ENCODE results near the gene CYP4V2. TPM values are rescaled to one million over a fixed set of nuclear protein-coding genes. Genes with fewer than 3 reads are reported as not detected.

The CYP4V2 gene
- total RNA-seq, 1 donor from 2014 or later = 5.7 TPM

- Histone ChIP-seq H3K4me1 (ENCODE audit: control insufficient read depth in 3 of 3, insufficient read depth in 3 of 3, low read length in 3 of 3) (no peaks in the 10 kb centered on the region), H3K4me3 (ENCODE audit: low read length in 3 of 3) (no peak overlapping the region), H3K27ac (ENCODE audit: low read depth, low read length) (no peak overlapping the region), H3K27me3 (ENCODE audit: control insufficient read depth in 3 of 3, insufficient read depth in 3 of 3, low read length in 3 of 3) (no peaks in the 10 kb centered on the region), H3K9ac (ENCODE audit: low read depth in 1 of 3, low read length in 3 of 3) (no peak overlapping the region), H3K36me3 (ENCODE audit: control insufficient read depth in 3 of 3, insufficient read depth in 3 of 3, low read length in 3 of 3) (peaks cover 0 to 19% (median 13%) of the 10 kb centered on the region in 3 donors), H3K9me3 (ENCODE audit: control insufficient read depth in 3 of 3, low read length in 3 of 3) (no peaks in the 10 kb centered on the region)
These were observed 33.1 kb upstream of the CYP4V2 start for GRCh38 chr4:186158021-186158813.

DNA sequence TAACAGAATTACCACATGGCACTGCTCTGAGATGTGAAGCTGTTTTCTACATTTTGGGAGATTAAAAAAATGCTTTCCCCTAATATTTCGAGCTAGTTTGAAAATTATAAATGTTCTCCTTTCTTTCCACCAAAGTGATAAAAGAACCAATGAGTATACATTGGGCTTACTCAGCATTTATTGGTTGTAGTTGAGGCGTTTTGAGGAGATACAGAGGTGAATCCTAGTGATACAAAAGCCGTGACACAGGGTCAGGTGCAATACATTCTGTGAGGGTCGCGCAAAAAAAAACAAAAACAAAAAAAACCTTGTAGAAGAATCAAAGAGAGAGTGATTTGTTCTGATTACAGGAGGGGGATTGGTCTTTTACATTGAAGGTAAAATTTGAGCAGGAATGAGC lies 32.4 kb upstream of the CYP4V2 start:
- no peaks in the 10 kb centered on the region for H3K27me3 ChIP-seq (ENCODE audit: control insufficient read depth in 3 of 3, insufficient read depth in 3 of 3, low read length in 3 of 3)
- no peaks in the 10 kb centered on the region for H3K9me3 ChIP-seq (ENCODE audit: control insufficient read depth in 3 of 3, low read length in 3 of 3)
- no peak overlapping the region for H3K4me3 ChIP-seq (ENCODE audit: low read length in 3 of 3)
- H3K4me1 ChIP-seq (ENCODE audit: control insufficient read depth in 3 of 3, insufficient read depth in 3 of 3, low read length in 3 of 3) = no peaks in the 10 kb centered on the region
- peaks cover 0 to 13% (median 13%) of the 10 kb centered on the region in 3 donors for H3K36me3 ChIP-seq (ENCODE audit: control insufficient read depth in 3 of 3, insufficient read depth in 3 of 3, low read length in 3 of 3)
- H3K27ac ChIP-seq (ENCODE audit: low read depth, low read length) = no peak overlapping the region
- H3K9ac ChIP-seq (ENCODE audit: low read depth in 1 of 3, low read length in 3 of 3) = no peak overlapping the region

- Histone ChIP-seq H3K4me1 (ENCODE audit: control insufficient read depth in 3 of 3, insufficient read depth in 3 of 3, low read length in 3 of 3) (no peaks in the 10 kb centered on the region), H3K9me3 (ENCODE audit: control insufficient read depth in 3 of 3, low read length in 3 of 3) (no peaks in the 10 kb centered on the region), H3K36me3 (ENCODE audit: control insufficient read depth in 3 of 3, insufficient read depth in 3 of 3, low read length in 3 of 3) (peaks cover 0 to 13% (median 11%) of the 10 kb centered on the region in 3 donors), H3K4me3 (ENCODE audit: low read length in 3 of 3) (no peak overlapping the region), H3K27ac (ENCODE audit: low read depth, low read length) (no peak overlapping the region), H3K9ac (ENCODE audit: low read depth in 1 of 3, low read length in 3 of 3) (no peak overlapping the region), H3K27me3 (ENCODE audit: control insufficient read depth in 3 of 3, insufficient read depth in 3 of 3, low read length in 3 of 3) (no peaks in the 10 kb centered on the region)
These were observed 31.8 kb upstream of the CYP4V2 start for GRCh38 chr4:186159613-186160012.

GRCh38 chr4:186161138-186161537 lies 30.2 kb upstream of the CYP4V2 start:
- Histone ChIP-seq H3K9ac (ENCODE audit: low read depth in 1 of 3, low read length in 3 of 3) (no peak overlapping the region), H3K27ac (ENCODE audit: low read depth, low read length) (no peak overlapping the region), H3K9me3 (ENCODE audit: control insufficient read depth in 3 of 3, low read length in 3 of 3) (no peaks in the 10 kb centered on the region), H3K36me3 (ENCODE audit: control insufficient read depth in 3 of 3, insufficient read depth in 3 of 3, low read length in 3 of 3) (peaks cover 0 to 11% (median 11%) of the 10 kb centered on the region in 3 donors), H3K27me3 (ENCODE audit: control insufficient read depth in 3 of 3, insufficient read depth in 3 of 3, low read length in 3 of 3) (no peaks in the 10 kb centered on the region), H3K4me1 (ENCODE audit: control insufficient read depth in 3 of 3, insufficient read depth in 3 of 3, low read length in 3 of 3) (no peaks in the 10 kb centered on the region), H3K4me3 (ENCODE audit: low read length in 3 of 3) (no peak overlapping the region)

DNA sequence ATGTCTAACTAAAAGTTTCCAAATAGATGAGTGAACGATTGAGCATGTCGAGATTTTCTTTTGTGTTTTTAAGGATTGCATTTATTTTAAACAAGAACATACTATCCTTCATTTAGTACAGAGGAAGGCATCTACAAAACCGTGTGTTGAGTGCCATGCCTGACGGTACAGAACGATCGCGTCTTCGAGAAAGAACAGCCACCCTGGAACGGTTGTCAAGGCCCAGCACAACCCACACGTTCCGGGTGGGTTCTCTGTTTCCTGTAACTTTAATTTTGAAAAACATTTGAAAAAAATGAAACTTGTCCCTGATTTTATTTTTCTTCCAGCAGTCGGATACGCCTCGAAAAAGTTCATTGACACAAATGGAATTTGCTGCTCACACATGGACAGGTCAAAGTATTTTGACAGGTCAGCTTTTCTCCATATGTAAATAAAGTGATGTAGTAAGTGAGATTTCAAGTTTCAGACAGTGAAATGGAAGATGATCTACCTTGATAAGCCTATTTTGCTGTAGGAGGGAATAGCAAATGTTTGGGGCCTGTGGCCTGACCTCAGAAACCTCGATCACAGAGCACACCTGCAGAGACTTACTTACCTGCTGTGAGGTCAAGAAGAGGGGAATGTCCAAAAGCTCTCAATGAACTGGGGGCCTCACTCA lies 24.4 kb upstream of the CYP4V2 start:
- Histone ChIP-seq H3K36me3 (ENCODE audit: control insufficient read depth in 3 of 3, insufficient read depth in 3 of 3, low read length in 3 of 3) (no peaks in the 10 kb centered on the region), H3K4me1 (ENCODE audit: control insufficient read depth in 3 of 3, insufficient read depth in 3 of 3, low read length in 3 of 3) (no peaks in the 10 kb centered on the region), H3K27ac (ENCODE audit: low read depth, low read length) (no peak overlapping the region), H3K9ac (ENCODE audit: low read depth in 1 of 3, low read length in 3 of 3) (no peak overlapping the region), H3K4me3 (ENCODE audit: low read length in 3 of 3) (no peak overlapping the region), H3K9me3 (ENCODE audit: control insufficient read depth in 3 of 3, low read length in 3 of 3) (no peaks in the 10 kb centered on the region), H3K27me3 (ENCODE audit: control insufficient read depth in 3 of 3, insufficient read depth in 3 of 3, low read length in 3 of 3) (no peaks in the 10 kb centered on the region)

DNA sequence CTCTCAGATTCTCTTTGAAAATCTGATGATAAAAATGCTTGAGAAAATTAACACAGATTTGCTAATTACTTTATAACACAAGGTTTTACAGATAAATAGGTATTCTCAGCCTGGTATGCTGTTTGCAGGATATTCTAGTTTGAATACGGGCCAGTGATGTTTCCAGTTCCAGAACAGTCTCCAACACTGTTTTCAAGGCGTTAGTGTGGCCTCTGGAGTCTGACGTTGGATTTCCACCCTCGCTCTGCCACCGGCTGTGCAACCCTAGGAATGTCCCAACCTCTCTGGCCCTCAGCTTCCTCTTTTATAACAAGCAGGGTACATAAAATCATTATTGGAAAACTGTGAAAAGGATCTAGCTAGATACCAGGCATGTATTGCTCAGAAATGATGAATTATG lies 23.8 kb upstream of the CYP4V2 start:
- Histone ChIP-seq H3K9me3 (ENCODE audit: control insufficient read depth in 3 of 3, low read length in 3 of 3) (no peaks in the 10 kb centered on the region), H3K36me3 (ENCODE audit: control insufficient read depth in 3 of 3, insufficient read depth in 3 of 3, low read length in 3 of 3) (no peaks in the 10 kb centered on the region), H3K4me3 (ENCODE audit: low read length in 3 of 3) (no peak overlapping the region), H3K27me3 (ENCODE audit: control insufficient read depth in 3 of 3, insufficient read depth in 3 of 3, low read length in 3 of 3) (no peaks in the 10 kb centered on the region), H3K9ac (ENCODE audit: low read depth in 1 of 3, low read length in 3 of 3) (no peak overlapping the region), H3K27ac (ENCODE audit: low read depth, low read length) (no peak overlapping the region), H3K4me1 (ENCODE audit: control insufficient read depth in 3 of 3, insufficient read depth in 3 of 3, low read length in 3 of 3) (no peaks in the 10 kb centered on the region)

- Histone ChIP-seq H3K9ac (ENCODE audit: low read depth in 1 of 3, low read length in 3 of 3) (no peak overlapping the region), H3K36me3 (ENCODE audit: control insufficient read depth in 3 of 3, insufficient read depth in 3 of 3, low read length in 3 of 3) (no peaks in the 10 kb centered on the region), H3K4me1 (ENCODE audit: control insufficient read depth in 3 of 3, insufficient read depth in 3 of 3, low read length in 3 of 3) (no peaks in the 10 kb centered on the region)
These were observed 22.6 kb upstream of the CYP4V2 start for GRCh38 chr4:186168750-186169149.

DNA sequence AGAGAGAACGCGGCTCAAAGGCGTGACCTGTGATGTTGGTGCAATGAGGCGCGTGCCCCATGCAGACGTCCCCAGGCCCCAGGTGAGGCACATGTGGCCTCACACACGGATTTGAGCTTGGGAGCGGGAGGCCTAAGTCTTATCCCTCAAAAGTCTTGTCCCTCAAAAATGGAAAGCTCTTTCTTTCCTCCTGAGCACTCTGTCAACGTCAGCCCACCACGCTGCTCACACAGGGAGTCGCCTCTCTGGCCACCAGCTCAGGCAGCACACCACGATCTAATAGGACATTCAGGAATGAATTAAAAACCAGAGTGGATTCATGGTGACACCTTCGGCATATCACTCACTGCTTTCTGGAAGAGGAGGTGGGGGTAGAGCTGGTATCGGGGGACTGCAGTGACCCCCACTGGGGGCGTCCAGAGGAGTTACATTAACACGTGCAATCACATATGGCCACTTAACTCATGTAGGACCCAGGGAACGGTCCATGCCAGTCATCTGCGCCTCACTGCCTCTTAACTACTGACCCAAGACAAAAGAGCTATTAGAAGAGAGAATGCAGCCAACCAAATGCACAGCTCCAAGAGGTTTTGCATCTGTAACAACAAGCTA lies 21.9 kb upstream of the CYP4V2 start:
- Histone ChIP-seq H3K4me1 (ENCODE audit: control insufficient read depth in 3 of 3, insufficient read depth in 3 of 3, low read length in 3 of 3) (no peaks in the 10 kb centered on the region), H3K9ac (ENCODE audit: low read depth in 1 of 3, low read length in 3 of 3) (no peak overlapping the region), H3K4me3 (ENCODE audit: low read length in 3 of 3) (no peak overlapping the region), H3K36me3 (ENCODE audit: control insufficient read depth in 3 of 3, insufficient read depth in 3 of 3, low read length in 3 of 3) (no peaks in the 10 kb centered on the region), H3K27ac (ENCODE audit: low read depth, low read length) (no peak overlapping the region), H3K9me3 (ENCODE audit: control insufficient read depth in 3 of 3, low read length in 3 of 3) (no peaks in the 10 kb centered on the region), H3K27me3 (ENCODE audit: control insufficient read depth in 3 of 3, insufficient read depth in 3 of 3, low read length in 3 of 3) (no peaks in the 10 kb centered on the region)

More at GRCh38 chr4:186168750-186169149, 22.6 kb upstream of the CYP4V2 start:
- no peaks in the 10 kb centered on the region for H3K9me3 ChIP-seq (ENCODE audit: control insufficient read depth in 3 of 3, low read length in 3 of 3)
- H3K4me3 ChIP-seq (ENCODE audit: low read length in 3 of 3) = no peak overlapping the region
- H3K27ac ChIP-seq (ENCODE audit: low read depth, low read length) = no peak overlapping the region
- no peaks in the 10 kb centered on the region for H3K27me3 ChIP-seq (ENCODE audit: control insufficient read depth in 3 of 3, insufficient read depth in 3 of 3, low read length in 3 of 3)

DNA sequence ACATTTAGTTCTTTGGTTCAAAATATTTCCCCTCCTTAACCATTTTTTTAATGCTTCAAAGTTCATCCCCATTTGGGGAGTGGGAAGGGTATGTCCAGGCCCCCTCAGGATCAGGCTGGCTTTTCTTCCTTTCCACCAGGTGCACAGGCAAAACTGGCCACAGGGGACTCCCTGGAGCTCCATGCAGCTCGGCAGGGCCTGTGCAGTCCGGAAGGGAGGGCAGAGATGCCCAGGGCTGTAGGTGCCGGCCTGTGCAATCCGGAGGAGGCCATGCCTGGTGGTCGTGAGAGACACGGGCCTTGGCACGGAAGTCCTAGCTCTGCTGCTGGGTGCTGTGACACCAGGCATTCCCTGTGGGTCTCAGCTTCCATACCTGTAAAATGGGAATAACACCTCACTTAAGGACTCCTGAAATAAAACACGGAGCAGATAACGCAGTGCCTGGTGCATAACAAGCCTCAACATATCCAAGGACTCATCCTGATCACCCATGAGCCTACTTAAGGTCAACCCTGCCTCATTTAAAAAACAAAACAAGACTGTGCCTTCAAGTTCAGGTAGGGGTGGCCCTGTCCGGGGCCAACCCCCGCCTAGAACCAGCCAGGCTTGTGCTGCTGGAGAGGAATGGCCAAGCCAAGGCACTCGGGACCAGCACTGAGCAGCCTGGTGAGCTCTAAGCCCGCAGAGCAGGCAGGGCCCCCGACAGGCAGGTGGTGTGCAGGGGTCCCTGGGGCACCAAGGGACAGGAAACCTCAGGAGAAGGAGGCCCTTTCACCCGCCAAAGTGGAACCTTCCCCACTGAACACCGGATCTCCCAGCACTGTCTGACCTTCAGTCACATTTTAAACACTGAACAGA lies 21.2 kb upstream of the CYP4V2 start:
- Histone ChIP-seq H3K9ac (ENCODE audit: low read depth in 1 of 3, low read length in 3 of 3) (no peak overlapping the region), H3K36me3 (ENCODE audit: control insufficient read depth in 3 of 3, insufficient read depth in 3 of 3, low read length in 3 of 3) (no peaks in the 10 kb centered on the region), H3K9me3 (ENCODE audit: control insufficient read depth in 3 of 3, low read length in 3 of 3) (no peaks in the 10 kb centered on the region), H3K4me3 (ENCODE audit: low read length in 3 of 3) (no peak overlapping the region), H3K4me1 (ENCODE audit: control insufficient read depth in 3 of 3, insufficient read depth in 3 of 3, low read length in 3 of 3) (no peaks in the 10 kb centered on the region), H3K27ac (ENCODE audit: low read depth, low read length) (no peak overlapping the region), H3K27me3 (ENCODE audit: control insufficient read depth in 3 of 3, insufficient read depth in 3 of 3, low read length in 3 of 3) (no peaks in the 10 kb centered on the region)
